ENCODE measurements around the gene ST3GAL6. TPM values are rescaled to one million over a fixed set of nuclear protein-coding genes. Genes with fewer than 3 reads are reported as not detected.

The ST3GAL6 gene
- total RNA-seq, 4 donors from 2014 or later: 7.4 to 14.5 (median 9.9) TPM

GRCh38 chr3:98777286-98777685 lies 14.1 kb downstream of the ST3GAL6 start:
- TF ChIP-seq CTCF (IDR thresholded peaks at IDR 0.05) (no peak), POLR2A (IDR thresholded peaks at IDR 0.05) (no peak)
- Histone ChIP-seq H3K27me3 (no peaks in the 10 kb centered on the region), H3K9me3 (no peaks in the 10 kb centered on the region), H3K27ac (no peak overlapping the region), H3K4me1 (peaks cover 0 to 4% of the 10 kb centered on the region in 2 donors), H3K4me3 (replicated peaks in 1 of 3) (no peak overlapping the region), H3K36me3 (no peaks in the 10 kb centered on the region)
- WGBS, 2 donors: 91 to 98% methylated on average over 2 of the region's 2 CpGs
- no peak for DNase-seq
- intact Hi-C loops (cut with DNase I): no loop called here

GRCh38 chr3:98777801-98778220 lies 14.7 kb downstream of the ST3GAL6 start:
- TF ChIP-seq POLR2A (IDR thresholded peaks at IDR 0.05): no peak
- TF ChIP-seq CTCF (IDR thresholded peaks at IDR 0.05): no peak
- no peak for DNase-seq
- Histone ChIP-seq H3K4me3 (replicated peaks in 1 of 3) (no peak overlapping the region), H3K4me1 (peaks cover 0 to 8% of the 10 kb centered on the region in 2 donors), H3K27ac (no peak overlapping the region), H3K27me3 (no peaks in the 10 kb centered on the region), H3K9me3 (no peaks in the 10 kb centered on the region), H3K36me3 (no peaks in the 10 kb centered on the region)
- intact Hi-C loops (cut with DNase I): no loop called here

GRCh38 chr3:98778383-98778782 lies 15.2 kb downstream of the ST3GAL6 start:
- intact Hi-C loops (cut with DNase I): no loop called here
- Histone ChIP-seq H3K36me3 (no peaks in the 10 kb centered on the region), H3K9me3 (no peaks in the 10 kb centered on the region), H3K4me3 (replicated peaks in 1 of 3) (no peak overlapping the region), H3K27me3 (no peaks in the 10 kb centered on the region), H3K4me1 (peaks cover 0 to 14% of the 10 kb centered on the region in 2 donors), H3K27ac (peak overlapping the region in 1 of 3 donors; percentile 30)
- TF ChIP-seq POLR2A (IDR thresholded peaks at IDR 0.05) (no peak), CTCF (IDR thresholded peaks at IDR 0.05) (no peak)
- no peak for DNase-seq
- WGBS, 2 donors: 82 to 91% methylated on average over 5 of the region's 5 CpGs

GRCh38 chr3:98778852-98779413 lies 15.8 kb downstream of the ST3GAL6 start:
- no peak for DNase-seq
- intact Hi-C loops (cut with DNase I): no loop called here
- no peaks in the 10 kb centered on the region for H3K27me3 ChIP-seq
- no peaks in the 10 kb centered on the region for H3K36me3 ChIP-seq
- H3K4me3 ChIP-seq (replicated peaks in 1 of 3): no peak overlapping the region
- WGBS, 2 donors: 75 to 78% methylated on average over 5 of the region's 5 CpGs
- TF ChIP-seq POLR2A (IDR thresholded peaks at IDR 0.05) (no peak), CTCF (IDR thresholded peaks at IDR 0.05) (no peak)
- peaks cover 0 to 19% of the 10 kb centered on the region in 2 donors for H3K4me1 ChIP-seq
- peak overlapping the region in 1 of 3 donors; percentile 30 for H3K27ac ChIP-seq
- H3K9me3 ChIP-seq: no peaks in the 10 kb centered on the region

- no peak for DNase-seq
- H3K4me1 ChIP-seq: peaks cover 0 to 27% of the 10 kb centered on the region in 2 donors
- no peaks in the 10 kb centered on the region for H3K36me3 ChIP-seq
- no peaks in the 10 kb centered on the region for H3K9me3 ChIP-seq
- H3K27me3 ChIP-seq: no peaks in the 10 kb centered on the region
- TF ChIP-seq CTCF (IDR thresholded peaks at IDR 0.05) (no peak), POLR2A (IDR thresholded peaks at IDR 0.05) (no peak)
- H3K4me3 ChIP-seq (replicated peaks in 1 of 3): no peak overlapping the region
- no peak overlapping the region for H3K27ac ChIP-seq
- 87 to 90% methylated on average over 4 of the region's 4 CpGs for WGBS, 2 donors
- intact Hi-C loops (cut with DNase I): loop anchor here (10.0 kb wide), 1 partner anchor 45 kb away; no protein-coding TSS in a partner anchor
Measured at GRCh38 chr3:98779541-98780335, 16.6 kb downstream of the ST3GAL6 start.

Measured in thyroid gland (tissue), 4 donors.